ENCODE results near the gene UGT1A8. TPM values are rescaled to one million over a fixed set of nuclear protein-coding genes. Genes with fewer than 3 reads are reported as not detected.

Gene UGT1A8
- total RNA-seq, 1 donor from 2014 or later: not detected

- intact Hi-C loops (cut with DNase I): no loop called here
These were observed 172.1 kb downstream of the UGT1A8 start for GRCh38 chr2:233789554-233789953.

DNA sequence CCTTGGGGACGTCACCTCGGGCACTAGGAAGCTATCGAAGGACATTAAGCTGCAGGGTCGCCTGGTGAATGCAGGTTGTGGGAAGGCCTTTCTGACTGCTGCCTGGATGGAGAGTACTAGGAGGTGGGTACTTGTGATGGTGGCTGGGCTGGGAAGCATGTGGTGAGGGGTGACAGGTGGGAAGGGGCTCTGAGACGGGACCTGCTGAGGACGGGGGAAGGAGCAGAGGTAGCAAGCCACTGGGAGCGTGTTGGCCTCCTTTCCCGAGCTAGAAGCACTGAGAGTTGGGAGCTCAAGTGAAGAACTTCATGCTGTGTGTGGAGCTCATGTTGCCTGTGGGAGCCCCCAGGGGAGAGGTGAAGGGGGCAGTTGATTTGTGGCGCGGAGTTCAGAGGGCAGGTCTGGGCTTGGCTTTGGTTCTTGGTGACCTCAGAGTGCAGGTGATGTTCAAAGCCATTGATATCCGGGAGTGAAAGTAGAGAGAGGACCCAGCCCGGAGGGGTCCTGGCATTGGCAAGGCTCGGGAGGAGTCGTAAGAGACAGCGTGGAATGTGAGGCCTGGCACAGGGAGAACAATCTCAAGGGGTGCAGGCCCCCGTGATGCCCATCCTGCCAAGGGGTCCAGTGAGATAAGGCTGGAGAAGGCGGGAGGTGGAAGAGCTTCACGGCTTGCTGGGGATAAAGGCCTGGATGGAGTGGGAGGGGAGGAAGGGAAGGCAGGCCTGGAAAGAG, 173.9 kb downstream of the UGT1A8 start:
- no peaks in the 10 kb centered on the region for H3K27me3 ChIP-seq
- TF ChIP-seq POLR2A (IDR thresholded peaks at IDR 0.05) (no peak), POLR2AphosphoS5 (IDR thresholded peaks at IDR 0.05; ENCODE audit: insufficient read depth in 1 of 2, low read depth in 1 of 2) (no peak)
- TF ChIP-seq, protein P1, sequence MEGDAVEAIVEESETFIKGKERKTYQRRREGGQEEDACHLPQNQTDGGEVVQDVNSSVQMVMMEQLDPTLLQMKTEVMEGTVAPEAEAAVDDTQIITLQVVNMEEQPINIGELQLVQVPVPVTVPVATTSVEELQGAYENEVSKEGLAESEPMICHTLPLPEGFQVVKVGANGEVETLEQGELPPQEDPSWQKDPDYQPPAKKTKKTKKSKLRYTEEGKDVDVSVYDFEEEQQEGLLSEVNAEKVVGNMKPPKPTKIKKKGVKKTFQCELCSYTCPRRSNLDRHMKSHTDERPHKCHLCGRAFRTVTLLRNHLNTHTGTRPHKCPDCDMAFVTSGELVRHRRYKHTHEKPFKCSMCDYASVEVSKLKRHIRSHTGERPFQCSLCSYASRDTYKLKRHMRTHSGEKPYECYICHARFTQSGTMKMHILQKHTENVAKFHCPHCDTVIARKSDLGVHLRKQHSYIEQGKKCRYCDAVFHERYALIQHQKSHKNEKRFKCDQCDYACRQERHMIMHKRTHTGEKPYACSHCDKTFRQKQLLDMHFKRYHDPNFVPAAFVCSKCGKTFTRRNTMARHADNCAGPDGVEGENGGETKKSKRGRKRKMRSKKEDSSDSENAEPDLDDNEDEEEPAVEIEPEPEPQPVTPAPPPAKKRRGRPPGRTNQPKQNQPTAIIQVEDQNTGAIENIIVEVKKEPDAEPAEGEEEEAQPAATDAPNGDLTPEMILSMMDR (IDR thresholded peaks at IDR 0.05): no peak
- DNase-seq (ENCODE audit: extremely low spot score in 2 of 2): peak in 1 of 2 donors; percentile 71
- no peaks in the 10 kb centered on the region for H3K4me1 ChIP-seq
- H3K27ac ChIP-seq: no peak overlapping the region
- no peaks in the 10 kb centered on the region for H3K9me3 ChIP-seq
- no peak overlapping the region for H3K4me3 ChIP-seq
- no peaks in the 10 kb centered on the region for H3K36me3 ChIP-seq
- intact Hi-C loops (cut with DNase I): no loop called here

More at GRCh38 chr2:233789554-233789953, 172.1 kb downstream of the UGT1A8 start:
- TF ChIP-seq POLR2AphosphoS5 (IDR thresholded peaks at IDR 0.05; ENCODE audit: insufficient read depth in 1 of 2, low read depth in 1 of 2) (no peak), POLR2A (IDR thresholded peaks at IDR 0.05) (no peak)
- TF ChIP-seq, protein P1 (IDR thresholded peaks at IDR 0.05): no peak
- Histone ChIP-seq H3K4me1 (no peaks in the 10 kb centered on the region), H3K36me3 (no peaks in the 10 kb centered on the region), H3K9me3 (no peaks in the 10 kb centered on the region), H3K4me3 (no peak overlapping the region), H3K27me3 (no peaks in the 10 kb centered on the region), H3K27ac (no peak overlapping the region)
- peak in 1 of 2 donors; percentile 76 for DNase-seq (ENCODE audit: extremely low spot score in 2 of 2)

DNA sequence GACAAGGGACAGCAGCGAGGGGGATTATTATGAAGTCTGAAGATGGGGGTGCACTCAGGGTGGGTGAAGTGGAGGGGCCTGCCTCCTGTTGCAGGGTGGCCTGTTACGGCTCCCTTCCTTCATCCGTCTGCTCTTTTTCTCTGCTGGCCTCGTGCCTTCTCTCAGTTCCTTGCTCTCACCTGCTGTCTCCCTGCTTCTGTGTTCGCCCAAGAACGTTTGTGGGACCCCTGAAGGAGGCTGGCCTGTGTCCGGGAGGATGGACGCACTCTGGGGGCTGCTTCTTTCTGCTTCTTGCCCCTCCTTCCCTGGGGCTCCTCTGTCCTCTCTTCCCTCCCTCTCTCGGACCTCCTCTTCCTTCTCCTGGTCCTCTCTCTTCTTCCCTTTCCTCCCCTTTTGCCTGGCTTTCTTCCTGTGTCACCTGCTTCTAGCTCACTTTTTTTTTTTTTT, 174.5 kb downstream of the UGT1A8 start:
- DNase-seq (ENCODE audit: extremely low spot score in 2 of 2): peak in 1 of 2 donors; percentile 94
- no peak for TF ChIP-seq POLR2AphosphoS5 (IDR thresholded peaks at IDR 0.05; ENCODE audit: insufficient read depth in 1 of 2, low read depth in 1 of 2)
- no peak for TF ChIP-seq POLR2A (IDR thresholded peaks at IDR 0.05)
- TF ChIP-seq, protein P1 (IDR thresholded peaks at IDR 0.05): no peak
- Histone ChIP-seq H3K4me1 (no peaks in the 10 kb centered on the region), H3K27ac (no peak overlapping the region), H3K9me3 (no peaks in the 10 kb centered on the region), H3K36me3 (no peaks in the 10 kb centered on the region), H3K4me3 (no peak overlapping the region), H3K27me3 (no peaks in the 10 kb centered on the region)
- intact Hi-C loops (cut with DNase I): no loop called here

DNA sequence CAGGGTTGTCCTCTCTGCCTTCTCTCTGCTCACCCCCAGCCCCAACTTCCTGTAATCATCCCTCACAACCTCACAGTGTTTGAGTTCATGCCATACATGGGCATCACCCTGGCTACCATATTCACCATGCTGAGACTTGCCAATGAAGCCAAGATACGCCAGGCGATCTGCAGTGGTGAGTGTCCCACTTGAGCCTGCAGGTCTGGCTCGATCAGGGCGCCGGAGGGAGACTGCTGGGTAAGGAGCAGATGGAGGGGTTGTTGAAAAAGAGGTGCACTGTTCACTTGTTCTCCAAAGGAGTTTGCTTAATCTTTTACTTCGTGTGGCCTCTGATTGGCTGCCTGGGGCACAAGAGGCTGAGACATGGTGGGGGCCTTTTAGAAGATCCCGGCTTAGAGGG, 175.3 kb downstream of the UGT1A8 start:
- Histone ChIP-seq H3K4me1 (no peaks in the 10 kb centered on the region), H3K27ac (no peak overlapping the region), H3K4me3 (no peak overlapping the region), H3K9me3 (no peaks in the 10 kb centered on the region), H3K27me3 (no peaks in the 10 kb centered on the region), H3K36me3 (no peaks in the 10 kb centered on the region)
- no peak for TF ChIP-seq POLR2A (IDR thresholded peaks at IDR 0.05)
- TF ChIP-seq POLR2AphosphoS5 (IDR thresholded peaks at IDR 0.05; ENCODE audit: insufficient read depth in 1 of 2, low read depth in 1 of 2): no peak
- TF ChIP-seq, protein P1 (IDR thresholded peaks at IDR 0.05): no peak
- DNase-seq (ENCODE audit: extremely low spot score in 2 of 2): no peak
- intact Hi-C loops (cut with DNase I): no loop called here

DNA sequence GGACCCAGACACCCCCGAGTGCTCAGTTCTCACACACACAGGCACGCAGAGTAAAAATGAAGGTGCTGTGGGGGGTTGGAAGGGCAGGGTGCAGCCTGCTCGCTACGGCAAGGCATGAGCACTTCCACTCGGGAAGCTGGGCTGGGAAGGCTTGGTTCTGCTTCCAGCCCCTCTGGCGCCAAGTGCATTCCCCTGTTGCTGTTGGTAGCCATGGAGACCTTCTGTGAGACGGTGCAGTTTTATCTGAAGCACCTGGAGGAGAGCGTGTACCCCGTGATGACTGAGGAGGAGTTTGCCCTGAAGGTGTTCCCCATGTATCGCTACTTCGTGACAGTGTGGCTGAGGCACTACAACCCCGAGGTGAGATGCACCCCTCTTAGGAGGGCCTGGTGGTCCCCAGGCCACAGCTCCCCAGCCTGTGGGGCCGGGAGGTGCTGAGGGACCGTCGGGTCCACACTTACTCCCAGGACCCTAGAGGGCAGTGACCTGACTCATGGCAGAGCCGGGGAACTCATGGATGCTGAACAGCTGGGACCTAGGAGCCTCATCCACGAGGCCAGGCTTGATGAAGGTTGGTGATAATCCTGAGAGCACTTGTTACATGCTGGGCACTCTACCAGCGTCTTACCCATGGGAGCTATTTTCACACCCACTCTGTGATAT, 176.2 kb downstream of the UGT1A8 start:
- no peak overlapping the region for H3K4me3 ChIP-seq
- H3K9me3 ChIP-seq: no peaks in the 10 kb centered on the region
- no peak overlapping the region for H3K27ac ChIP-seq
- peak; percentile 82 for DNase-seq (ENCODE audit: extremely low spot score in 2 of 2)
- no peak for TF ChIP-seq POLR2A (IDR thresholded peaks at IDR 0.05)
- TF ChIP-seq, protein P1 (IDR thresholded peaks at IDR 0.05): no peak
- no peak for TF ChIP-seq POLR2AphosphoS5 (IDR thresholded peaks at IDR 0.05; ENCODE audit: insufficient read depth in 1 of 2, low read depth in 1 of 2)
- intact Hi-C loops (cut with DNase I): no loop called here
- no peaks in the 10 kb centered on the region for H3K27me3 ChIP-seq
- no peaks in the 10 kb centered on the region for H3K4me1 ChIP-seq
- H3K36me3 ChIP-seq: no peaks in the 10 kb centered on the region

All from vagina (tissue), 2 donors.